ENCODE results near the gene SETD2. TPM values are rescaled to one million over a fixed set of nuclear protein-coding genes. Genes with fewer than 3 reads are reported as not detected.

Gene SETD2
- total and polyA plus RNA-seq, 2 of the 8 experiments (the other 6 are each of a cell fraction or from before 2014, with no cell fraction given) = 15.7 to 46.3 TPM

DNA sequence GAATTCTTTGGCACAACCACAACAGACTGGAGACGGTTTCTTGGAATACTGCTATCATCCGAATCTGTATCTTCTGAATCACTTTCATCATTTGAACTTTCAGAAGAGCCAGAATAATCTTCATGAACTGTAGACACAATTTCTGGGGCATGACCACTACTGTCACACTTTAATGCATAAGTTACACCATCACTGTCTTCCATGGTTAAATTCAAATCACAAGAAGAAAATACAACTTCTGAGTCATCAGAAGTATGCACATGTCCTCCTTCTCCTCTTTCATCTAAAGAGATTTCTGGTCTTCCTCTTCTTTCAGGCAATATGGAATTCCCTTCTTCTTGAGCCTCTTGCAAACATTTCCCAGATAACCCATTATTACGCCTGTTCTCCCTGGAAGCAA is 42.5 kb downstream of the SETD2 start (continued):
- TF ChIP-seq TAF7 (optimal IDR thresholded peaks at IDR 0.05; ENCODE audit: borderline replicate concordance, low read depth, low read length) (no peak), RBBP5 (IDR thresholded peaks at IDR 0.05; ENCODE audit: borderline replicate concordance, low read depth, low read length) (no peak), CBX5 (IDR thresholded peaks at IDR 0.05; ENCODE audit: low read depth, low read length) (no peak)

Data from H1 (cell line).